IMR-90 (cell line): ENCODE results near the gene NRCAM. TPM values are rescaled to one million over a fixed set of nuclear protein-coding genes. Genes with fewer than 3 reads are reported as not detected.

Source experiments
- ATAC-seq: fragments of 200-7000 bp; cut with Tn5 transposase; 2 replicates; pipeline ENCODE4 v1.9.1; 2020; ENCODE audit warnings: low read depth, mild to moderate bottlenecking, moderate library complexity
- BruUV-seq: library from RNA; stranded (reverse); fragments of 400-500 nt; replicated peaks from 2 replicates; lab custom pipeline; 2021; lab: Mats Ljungman, UMichigan
- CTCF ChIA-PET: fragments of 300-600 bp; formaldehyde crosslinking; extraction: SDS; loops from one replicate; lab custom pipeline; 2021; ENCODE audit warnings: antibody characterized with exemption; lab: Yijun Ruan, JAX
- POLR2A ChIA-PET: fragments of 300-600 bp; sonication (Branson Sonifier 250); formaldehyde crosslinking; loops from one replicate; lab custom pipeline; 2022; ENCODE audit warnings: antibody characterized with exemption; ENCODE audit not compliant: unreplicated experiment; lab: Charles Lee
- DNase-seq: peaks from one replicate; pipeline ENCODE4 v3.0.0; 2013
- H2AFZ ChIP-seq: replicated peaks from 2 replicates; pipeline ENCODE3; 2013; ENCODE audit warnings: low read length, mild to moderate bottlenecking; ENCODE audit not compliant: poor library complexity
- H2AK5ac ChIP-seq: 2 replicates; pipeline ENCODE4 v1.6.1; 2013; ENCODE audit warnings: low read depth, low read length, inconsistent platforms
- H2AK9ac ChIP-seq: replicated peaks from 2 replicates; pipeline ENCODE3; 2013; ENCODE audit warnings: mild to moderate bottlenecking, low read depth, low read length, moderate library complexity; ENCODE audit not compliant: poor library complexity
- H2BK120ac ChIP-seq: 2 replicates; pipeline ENCODE4 v1.6.1; 2013; ENCODE audit warnings: low read depth, low read length, inconsistent platforms
- H2BK15ac ChIP-seq: 3 replicates; pipeline ENCODE4 v1.6.1; 2013; ENCODE audit warnings: low read depth, low read length, inconsistent platforms
- H2BK20ac ChIP-seq: 2 replicates; pipeline ENCODE4 v1.6.1; 2013; ENCODE audit warnings: low read depth, mild to moderate bottlenecking, inconsistent platforms, low read length, moderate library complexity
- H2BK5ac ChIP-seq: 2 replicates; pipeline ENCODE4 v1.6.1; 2013; ENCODE audit warnings: mild to moderate bottlenecking, low read depth, low read length, inconsistent platforms; ENCODE audit not compliant: poor library complexity, severe bottlenecking
- H3K14ac ChIP-seq: replicated peaks from 2 replicates; pipeline ENCODE4 v1.6.1; 2013; ENCODE audit warnings: low read depth, low read length, inconsistent platforms
- H3K18ac ChIP-seq: 2 replicates; pipeline ENCODE4 v1.6.1; 2013; ENCODE audit warnings: low read depth, low read length, control low read depth
- H3K23ac ChIP-seq: 2 replicates; pipeline ENCODE4 v1.6.1; 2013; ENCODE audit warnings: low read depth, low read length, inconsistent platforms
- H3K27ac ChIP-seq: 2 replicates; pipeline ENCODE4 v1.5.1; 2013; ENCODE audit warnings: mild to moderate bottlenecking, control low read depth, low read length; ENCODE audit not compliant: insufficient read depth
- H3K27me3 ChIP-seq: 2 replicates; pipeline ENCODE4 v1.6.1; 2013; ENCODE audit warnings: low read length; ENCODE audit not compliant: control insufficient read depth, insufficient read depth
- H3K36me3 ChIP-seq: 2 replicates; pipeline ENCODE4 v1.6.1; 2013; ENCODE audit warnings: low read length, mixed read lengths; ENCODE audit not compliant: control insufficient read depth, insufficient read depth
- H3K4ac ChIP-seq: 2 replicates; pipeline ENCODE4 v1.6.1; 2013; ENCODE audit warnings: low read depth, low read length, inconsistent platforms
- H3K4me1 ChIP-seq: 2 replicates; pipeline ENCODE4 v1.6.1; 2013; ENCODE audit warnings: low read length, mixed read lengths; ENCODE audit not compliant: control insufficient read depth, insufficient read depth
- H3K4me2 ChIP-seq: 2 replicates; pipeline ENCODE4 v1.6.1; 2013; ENCODE audit warnings: low read depth, mild to moderate bottlenecking, control low read depth, low read length, moderate library complexity
- H3K4me3 ChIP-seq: 2 replicates; pipeline ENCODE4 v1.5.1; 2013; ENCODE audit warnings: low read depth, mild to moderate bottlenecking, control low read depth, low read length, moderate library complexity; ENCODE audit not compliant: insufficient read depth
- H3K56ac ChIP-seq: 2 replicates; pipeline ENCODE4 v1.6.1; 2013; ENCODE audit warnings: low read length, inconsistent platforms; ENCODE audit not compliant: insufficient read depth; ENCODE audit errors: extremely low read depth
- H3K79me1 ChIP-seq, 2 experiments: 2 replicates each; pipeline ENCODE4 v1.6.1; 2013; ENCODE audit warnings: low read length in 2 of 2, inconsistent platforms in 1 of 2, low read depth in 1 of 2
- H3K9ac ChIP-seq: 2 replicates; pipeline ENCODE4 v1.6.1; 2013; ENCODE audit warnings: low read depth, low read length, control low read depth
- H3K9me1 ChIP-seq: 2 replicates; pipeline ENCODE4 v1.6.1; 2013; ENCODE audit warnings: low read length, inconsistent platforms; ENCODE audit not compliant: insufficient read depth
- H3K9me3 ChIP-seq: 2 replicates; pipeline ENCODE4 v1.6.1; 2013; ENCODE audit warnings: low read length; ENCODE audit not compliant: control insufficient read depth, insufficient read depth
- H4K20me1 ChIP-seq: 2 replicates; pipeline ENCODE4 v1.6.1; 2013; ENCODE audit warnings: low read length, inconsistent platforms; ENCODE audit not compliant: insufficient read depth
- H4K5ac ChIP-seq: 2 replicates; pipeline ENCODE4 v1.6.1; 2013; ENCODE audit warnings: mild to moderate bottlenecking, low read depth, low read length, control low read depth
- H4K8ac ChIP-seq, 2 experiments: 2 replicates each; pipeline ENCODE4 v1.6.1; 2013; ENCODE audit warnings: low read depth in 2 of 2, low read length in 2 of 2, control low read depth in 1 of 2, inconsistent platforms in 1 of 2
- H4K91ac ChIP-seq: 2 replicates; pipeline ENCODE4 v1.6.1; 2013; ENCODE audit warnings: low read depth, low read length, inconsistent platforms; ENCODE audit not compliant: insufficient read depth
- CHD1 ChIP-seq: IDR thresholded peaks from 2 replicates; pipeline ENCODE4 v1.6.1; 2012; ENCODE audit warnings: low read depth, low read length, improper control_type of control experiment
- POLR2A ChIP-seq: IDR thresholded peaks from 2 replicates; pipeline ENCODE4 v1.6.1; 2012; ENCODE audit warnings: mild to moderate bottlenecking, low read depth, low read length
- RAD21 ChIP-seq: IDR thresholded peaks from 2 replicates; pipeline ENCODE4 v1.6.1; 2012; ENCODE audit warnings: low read length, improper control_type of control experiment
- SMC3 ChIP-seq: fragments of 150-350 bp; IDR thresholded peaks from 2 replicates; pipeline ENCODE4 v1.6.1; 2016; ENCODE audit warnings: low read depth, mild to moderate bottlenecking, antibody characterized with exemption, low read length, moderate library complexity
- WGBS, 2 experiments: methylation state at CpG; one replicate each; pipeline versions ENCODE4 v1.1.5 to v1.1.7; 2013; ENCODE audit warnings: missing lambda C conversion rate in 2 of 2; ENCODE audit not compliant: insufficient read length in 1 of 2; ENCODE audit errors: extremely low coverage in 2 of 2; 5-methylcytosine and 5-hydroxymethylcytosine counted together
- dilution Hi-C: fragments of 300-500 bp; cut with HindIII; formaldehyde crosslinking; loops from one replicate; pipeline ENCODE4 v1.14.3; 2018; ENCODE audit warnings: low sequenced_read_pairs; ENCODE audit not compliant: unreplicated experiment
- in situ Hi-C: fragments of 300-500 bp; cut with MboI; formaldehyde crosslinking; loops from 3 replicates; pipeline ENCODE4 v1.14.3; 2019; ENCODE audit warnings: low sequenced_read_pairs, inconsistent platforms, mixed read lengths
- intact Hi-C: fragments of 100-400 bp; cut with micrococcal nuclease; formaldehyde crosslinking; loops from 2 replicates; pipeline ENCODE4 v1.10.0; 2022
- polyA plus RNA-seq, 3 experiments: library from polyadenylated mRNA; depleted of rRNA; stranded (reverse); fragments of >200 nt; gene quantifications; 2 replicates each; pipeline ENCODE4 v1.2.3, GENCODE V29; 2012; ENCODE audit warnings: low replicate concordance in 1 of 3
- total RNA-seq: library from RNA; depleted of rRNA; stranded (reverse); fragments of >200 nt; gene quantifications from 2 replicates; pipeline ENCODE4 v1.2.3, GENCODE V29; 2012
- TF ChIP-seq, protein P1 (sequence below): conservative IDR thresholded peaks from 2 replicates; pipeline ENCODE4 v1.5.1; 2012; ENCODE audit warnings: mild to moderate bottlenecking, low read depth, low read length, improper control_type of control experiment
- TF ChIP-seq, protein P2 (sequence below): fragments of 150-350 bp; IDR thresholded peaks from 2 replicates; pipeline ENCODE4 v1.6.1; 2017; ENCODE audit warnings: mild to moderate bottlenecking, antibody characterized with exemption, low read length, low read depth
- TF ChIP-seq, protein P3 (sequence below): fragments of 150-350 bp; IDR thresholded peaks from 2 replicates; pipeline ENCODE4 v1.6.1; 2016; ENCODE audit warnings: low read depth, mild to moderate bottlenecking, low read length, moderate library complexity, borderline replicate concordance

Gene NRCAM
- total and polyA plus RNA-seq, 2 of the 4 experiments (the other 2 are of a cell fraction): 0.46 to 1.1 TPM

DNA sequence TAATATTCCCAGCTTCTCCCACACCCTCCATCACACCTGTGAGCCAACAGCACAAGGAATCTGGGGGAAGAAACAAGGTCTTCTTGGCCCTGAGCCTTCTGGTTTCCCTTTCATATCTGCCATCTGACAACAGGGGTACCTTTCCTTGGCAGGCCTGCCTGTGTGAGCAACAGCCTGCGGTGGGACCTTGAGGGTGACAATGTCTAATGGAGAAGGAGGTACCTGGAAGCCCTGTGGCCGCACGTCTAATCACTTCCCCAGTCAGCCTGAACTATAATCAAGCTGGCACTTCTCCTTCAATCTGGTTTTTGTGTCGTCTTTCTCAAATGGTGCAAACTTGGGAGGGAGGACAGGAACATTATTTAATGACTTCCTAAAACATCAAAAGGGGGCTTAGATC, 41.2 kb downstream of the NRCAM start:
- BruUV-seq: no TSS peak
- H4K5ac ChIP-seq: no peak overlapping the region
- ChIA-PET CTCF (no interaction called here), POLR2A (no interaction called here)
- H3K4ac ChIP-seq: no peak overlapping the region
- no peaks in the 10 kb centered on the region for H3K79me1 ChIP-seq
- no peaks in the 10 kb centered on the region for H3K9me1 ChIP-seq
- H3K27ac ChIP-seq: no peak overlapping the region
- TF ChIP-seq, protein P1, sequence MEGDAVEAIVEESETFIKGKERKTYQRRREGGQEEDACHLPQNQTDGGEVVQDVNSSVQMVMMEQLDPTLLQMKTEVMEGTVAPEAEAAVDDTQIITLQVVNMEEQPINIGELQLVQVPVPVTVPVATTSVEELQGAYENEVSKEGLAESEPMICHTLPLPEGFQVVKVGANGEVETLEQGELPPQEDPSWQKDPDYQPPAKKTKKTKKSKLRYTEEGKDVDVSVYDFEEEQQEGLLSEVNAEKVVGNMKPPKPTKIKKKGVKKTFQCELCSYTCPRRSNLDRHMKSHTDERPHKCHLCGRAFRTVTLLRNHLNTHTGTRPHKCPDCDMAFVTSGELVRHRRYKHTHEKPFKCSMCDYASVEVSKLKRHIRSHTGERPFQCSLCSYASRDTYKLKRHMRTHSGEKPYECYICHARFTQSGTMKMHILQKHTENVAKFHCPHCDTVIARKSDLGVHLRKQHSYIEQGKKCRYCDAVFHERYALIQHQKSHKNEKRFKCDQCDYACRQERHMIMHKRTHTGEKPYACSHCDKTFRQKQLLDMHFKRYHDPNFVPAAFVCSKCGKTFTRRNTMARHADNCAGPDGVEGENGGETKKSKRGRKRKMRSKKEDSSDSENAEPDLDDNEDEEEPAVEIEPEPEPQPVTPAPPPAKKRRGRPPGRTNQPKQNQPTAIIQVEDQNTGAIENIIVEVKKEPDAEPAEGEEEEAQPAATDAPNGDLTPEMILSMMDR: no peak
- TF ChIP-seq RAD21 (no peak), CHD1 (no peak), POLR2A (no peak), SMC3 (no peak)
- TF ChIP-seq, protein P2, sequence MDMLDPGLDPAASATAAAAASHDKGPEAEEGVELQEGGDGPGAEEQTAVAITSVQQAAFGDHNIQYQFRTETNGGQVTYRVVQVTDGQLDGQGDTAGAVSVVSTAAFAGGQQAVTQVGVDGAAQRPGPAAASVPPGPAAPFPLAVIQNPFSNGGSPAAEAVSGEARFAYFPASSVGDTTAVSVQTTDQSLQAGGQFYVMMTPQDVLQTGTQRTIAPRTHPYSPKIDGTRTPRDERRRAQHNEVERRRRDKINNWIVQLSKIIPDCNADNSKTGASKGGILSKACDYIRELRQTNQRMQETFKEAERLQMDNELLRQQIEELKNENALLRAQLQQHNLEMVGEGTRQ: no peak
- TF ChIP-seq, protein P3, sequence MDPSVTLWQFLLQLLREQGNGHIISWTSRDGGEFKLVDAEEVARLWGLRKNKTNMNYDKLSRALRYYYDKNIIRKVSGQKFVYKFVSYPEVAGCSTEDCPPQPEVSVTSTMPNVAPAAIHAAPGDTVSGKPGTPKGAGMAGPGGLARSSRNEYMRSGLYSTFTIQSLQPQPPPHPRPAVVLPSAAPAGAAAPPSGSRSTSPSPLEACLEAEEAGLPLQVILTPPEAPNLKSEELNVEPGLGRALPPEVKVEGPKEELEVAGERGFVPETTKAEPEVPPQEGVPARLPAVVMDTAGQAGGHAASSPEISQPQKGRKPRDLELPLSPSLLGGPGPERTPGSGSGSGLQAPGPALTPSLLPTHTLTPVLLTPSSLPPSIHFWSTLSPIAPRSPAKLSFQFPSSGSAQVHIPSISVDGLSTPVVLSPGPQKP: no peak
- DNase-seq: no peak
- H3K9ac ChIP-seq: no peak overlapping the region
- no peak overlapping the region for H2BK15ac ChIP-seq
- H2AK9ac ChIP-seq: no peak overlapping the region
- H3K23ac ChIP-seq: no peak overlapping the region
- in situ Hi-C loops: no loop called here
- H2BK120ac ChIP-seq: no peak overlapping the region
- no peak overlapping the region for H3K18ac ChIP-seq
- H4K91ac ChIP-seq: no peak overlapping the region
- intact Hi-C loops: no loop called here
- no peak overlapping the region for H3K4me2 ChIP-seq
- no peak for ATAC-seq
- no peak overlapping the region for H3K14ac ChIP-seq
- H2AFZ ChIP-seq: peak overlapping the region; percentile 23
- H3K4me3 ChIP-seq: no peak overlapping the region
- 0 out of 2 replicates have a peak, but pooled peaks cover 2% of the 10 kb centered on the region for H3K27me3 ChIP-seq
- dilution Hi-C loops: no loop called here
- H2BK5ac ChIP-seq: no peak overlapping the region
- no peaks in the 10 kb centered on the region for H3K9me3 ChIP-seq
- H4K8ac ChIP-seq: no peak overlapping the region
- no peaks in the 10 kb centered on the region for H4K20me1 ChIP-seq
- H3K4me1 ChIP-seq: no peaks in the 10 kb centered on the region
- no peak overlapping the region for H2AK5ac ChIP-seq
- H3K36me3 ChIP-seq: no peaks in the 10 kb centered on the region
- H3K56ac ChIP-seq: no peak overlapping the region
- no CpG with 5 or more reads among the region's 4 CpGs for WGBS, 2 experiments
- no peak overlapping the region for H2BK20ac ChIP-seq
